GM23338 (cell line): ENCODE measurements around the gene EXOG. TPM values are rescaled to one million over a fixed set of nuclear protein-coding genes. Genes with fewer than 3 reads are reported as not detected.

Experiments used
- ATAC-seq: fragments of 200-7000 bp; cut with Tn5 transposase; 3 replicates; pipeline ENCODE4 v1.9.1; 2020
- DNase-seq: peaks from one replicate; pipeline ENCODE4 v3.0.0-alpha.2; 2015; ENCODE audit warnings: low spot score
- H2AFZ ChIP-seq: fragments of 200-600 bp; sonication (generic); 2 replicates; pipeline ENCODE4 v1.8.0; 2016; ENCODE audit warnings: antibody characterized with exemption, mild to moderate bottlenecking, moderate library complexity
- H3F3A ChIP-seq: fragments of 200-600 bp; sonication (generic); replicated peaks from 2 replicates; pipeline ENCODE4 v1.8.0; 2017; ENCODE audit warnings: antibody characterized with exemption, mixed run types, low read depth
- H3K27ac ChIP-seq: fragments of 200-600 bp; sonication (generic); 2 replicates; pipeline ENCODE4 v1.6.1; 2016; ENCODE audit warnings: low read depth
- H3K27me3 ChIP-seq: fragments of 200-600 bp; sonication (generic); 2 replicates; pipeline ENCODE4 v1.8.0; 2016; ENCODE audit warnings: mild to moderate bottlenecking, mixed run types, moderate library complexity; ENCODE audit not compliant: insufficient read depth
- H3K36me3 ChIP-seq: fragments of 200-600 bp; sonication (generic); 2 replicates; pipeline ENCODE4 v1.8.0; 2016; ENCODE audit warnings: mild to moderate bottlenecking; ENCODE audit not compliant: insufficient read depth
- H3K4me1 ChIP-seq: fragments of 200-600 bp; sonication (generic); 2 replicates; pipeline ENCODE4 v1.8.0; 2016; ENCODE audit warnings: mild to moderate bottlenecking, moderate library complexity; ENCODE audit not compliant: insufficient read depth
- H3K4me2 ChIP-seq: fragments of 200-600 bp; sonication (generic); 2 replicates; pipeline ENCODE4 v1.7.1; 2017; ENCODE audit warnings: mixed run types
- H3K4me3 ChIP-seq: fragments of 200-600 bp; sonication (generic); 2 replicates; pipeline ENCODE4 v1.6.1; 2016; ENCODE audit warnings: mixed run types
- H3K79me2 ChIP-seq: fragments of 200-600 bp; sonication (generic); replicated peaks from 2 replicates; pipeline ENCODE4 v1.8.0; 2017; ENCODE audit warnings: mild to moderate bottlenecking; ENCODE audit not compliant: insufficient read depth
- H3K9me2 ChIP-seq: fragments of 200-600 bp; sonication (generic); 2 replicates; pipeline ENCODE4 v1.8.0; 2017; ENCODE audit not compliant: insufficient read depth
- H4K20me1 ChIP-seq: fragments of 200-600 bp; sonication (generic); replicated peaks from 2 replicates; pipeline ENCODE4 v1.8.0; 2017; ENCODE audit warnings: mild to moderate bottlenecking; ENCODE audit not compliant: insufficient read depth
- H3K27ac Mint-ChIP-seq: 2 replicates; pipeline ENCODE4 v1.8.0; 2020; ENCODE audit warnings: inconsistent platforms, mild to moderate bottlenecking, moderate library complexity, mixed read lengths
- H3K27me3 Mint-ChIP-seq: 3 replicates; pipeline ENCODE4 v1.8.0; 2022; ENCODE audit warnings: low read depth, mild to moderate bottlenecking, moderate library complexity, mixed read lengths, inconsistent platforms; ENCODE audit not compliant: insufficient read depth, poor library complexity
- H3K36me3 Mint-ChIP-seq: 3 replicates; pipeline ENCODE4 v1.8.0; 2021; ENCODE audit warnings: low read depth, mild to moderate bottlenecking, inconsistent platforms, moderate library complexity, mixed read lengths
- H3K4me1 Mint-ChIP-seq: 3 replicates; pipeline ENCODE4 v1.8.0; 2020; ENCODE audit warnings: mild to moderate bottlenecking, inconsistent platforms, mixed read lengths
- H3K4me3 Mint-ChIP-seq: 3 replicates; pipeline ENCODE4 v1.8.0; 2021; ENCODE audit warnings: moderate library complexity, mild to moderate bottlenecking, inconsistent platforms, mixed read lengths
- H3K9me3 Mint-ChIP-seq: 3 replicates; pipeline ENCODE4 v1.8.0; 2020; ENCODE audit warnings: moderate library complexity, mild to moderate bottlenecking, inconsistent platforms, mixed read lengths
- CREB1 ChIP-seq: fragments of 250-450 bp; sonication (Bioruptor Pico); IDR thresholded peaks from 2 replicates; pipeline ENCODE4 v1.5.0; 2020; ENCODE audit warnings: low read depth, mild to moderate bottlenecking, moderate library complexity
- EZH2 ChIP-seq: fragments of 200-600 bp; sonication (generic); IDR thresholded peaks from one replicate; pipeline ENCODE4 v1.8.0; 2017; ENCODE audit warnings: antibody characterized with exemption, mild to moderate bottlenecking, low read depth; ENCODE audit not compliant: unreplicated experiment
- EZH2phosphoT487 ChIP-seq: fragments of 200-600 bp; sonication (generic); IDR thresholded peaks from one replicate; pipeline ENCODE4 v1.8.1; 2018; ENCODE audit warnings: antibody characterized with exemption; ENCODE audit not compliant: unreplicated experiment
- JUNB ChIP-seq: IDR thresholded peaks from one replicate; pipeline ENCODE4 v1.6.1; 2016; ENCODE audit warnings: antibody characterized with exemption; ENCODE audit not compliant: unreplicated experiment
- NANOG ChIP-seq: IDR thresholded peaks from 2 replicates; pipeline ENCODE4 v1.6.1; 2016; ENCODE audit warnings: antibody characterized with exemption, borderline replicate concordance
- POLR2AphosphoS5 ChIP-seq: IDR thresholded peaks from 2 replicates; pipeline ENCODE4 v1.6.1; 2016; ENCODE audit warnings: antibody characterized with exemption, low read depth
- STAT1 ChIP-seq: IDR thresholded peaks from one replicate; pipeline ENCODE4 v1.6.1; 2016; ENCODE audit warnings: antibody characterized with exemption; ENCODE audit not compliant: unreplicated experiment
- ZNF114 ChIP-seq: fragments of 250-450 bp; sonication (Bioruptor Pico); IDR thresholded peaks from 2 replicates; pipeline ENCODE4 v1.5.0; 2020; ENCODE audit warnings: mild to moderate bottlenecking, moderate library complexity
- ZNF331 ChIP-seq: fragments of 250-450 bp; sonication (Bioruptor Pico); IDR thresholded peaks from 2 replicates; pipeline ENCODE4 v1.5.0; 2020; ENCODE audit warnings: low read depth, mild to moderate bottlenecking, moderate library complexity
- polyA plus RNA-seq: library from polyadenylated mRNA; unstranded; fragments of >200 nt; fragmentation: Nextera tagmentation; extraction: Ambion mirVana; gene quantifications from 2 replicates; pipeline ENCODE4 v1.2.1, GENCODE V29; 2016
- total RNA-seq: library from RNA; depleted of rRNA; stranded (reverse); fragments of >200 nt; shearing (Covaris generic); gene quantifications from 2 replicates; pipeline ENCODE4 v1.2.3, GENCODE V29; 2014
- TF ChIP-seq, protein P1 (sequence below): fragments of 250-450 bp; sonication (Bioruptor Pico); IDR thresholded peaks from 2 replicates; pipeline ENCODE4 v1.5.0; 2020; ENCODE audit warnings: mild to moderate bottlenecking, moderate library complexity
- TF ChIP-seq, protein P2 (sequence below), 2 experiments: fragments of 200-600 bp in 1 of 2; sonication (generic) in 1 of 2; conservative IDR thresholded peaks; 2 replicates each; pipeline versions ENCODE4 v1.5.1 to v1.6.1; 2016 to 2017; ENCODE audit warnings: antibody characterized with exemption in 2 of 2, low read depth in 2 of 2, mild to moderate bottlenecking in 2 of 2, moderate library complexity in 1 of 2
- TF ChIP-seq, protein P3 (sequence below): IDR thresholded peaks from one replicate; pipeline ENCODE4 v1.6.1; 2018; ENCODE audit warnings: antibody characterized with exemption; ENCODE audit not compliant: unreplicated experiment
- TF ChIP-seq, protein P4 (sequence below): IDR thresholded peaks from 2 replicates; pipeline ENCODE4 v1.6.1; 2016; ENCODE audit warnings: antibody characterized with exemption

EXOG gene
- total and polyA plus RNA-seq, 2 experiments from 2014 or later = 9.7 to 11.3 TPM

DNA sequence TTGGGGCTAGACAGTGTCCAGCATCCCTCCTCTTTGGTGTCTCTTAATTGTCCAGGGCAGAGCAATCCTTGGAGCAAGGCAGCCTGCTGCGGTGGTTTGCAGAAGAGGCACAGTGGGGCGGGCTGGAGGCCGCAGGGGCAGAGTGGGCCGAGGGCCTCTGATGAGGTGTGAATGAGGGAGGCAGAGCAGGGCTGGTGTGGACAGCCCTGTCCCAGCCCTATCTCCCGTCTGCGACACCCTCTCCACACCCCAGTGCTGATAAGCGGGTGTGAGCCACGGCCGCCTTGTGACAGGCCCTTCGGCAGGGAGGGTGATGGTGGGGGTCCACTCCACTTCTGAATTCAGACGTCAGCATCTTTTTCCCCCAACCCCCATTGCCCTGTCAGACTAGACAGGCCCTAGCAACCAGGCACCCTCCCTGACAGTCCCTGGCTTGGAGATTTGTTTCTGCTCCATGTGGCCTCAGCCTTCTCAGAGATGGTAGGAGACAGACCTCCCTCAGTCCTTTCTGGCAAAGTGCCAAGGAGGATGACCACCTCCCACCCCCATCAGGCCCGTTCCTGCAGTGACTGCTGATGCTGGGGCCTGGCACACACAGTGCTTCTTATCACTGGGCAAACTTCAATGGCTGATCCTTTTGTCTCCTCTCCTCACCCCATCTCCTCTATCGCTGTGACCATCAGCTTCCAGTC is 37.3 kb downstream of the EXOG start:
- Histone ChIP-seq H3F3A (no peaks in the 10 kb centered on the region), H2AFZ (no peak overlapping the region), H3K9me2 (peaks cover 14% of the 10 kb centered on the region; the same call in 1 of the 2 replicates), H3K27me3 (no peaks in the 10 kb centered on the region), H3K36me3 (no peaks in the 10 kb centered on the region), H4K20me1 (no peaks in the 10 kb centered on the region; the same call in 1 of the 2 replicates), H3K27ac (no peak overlapping the region), H3K4me3 (no peak overlapping the region), H3K4me2 (no peak overlapping the region), H3K4me1 (peaks cover 6% of the 10 kb centered on the region; the same call in 1 of the 2 replicates), H3K79me2 (no peaks in the 10 kb centered on the region)
- Mint-ChIP-seq H3K36me3 (peaks cover 26% of the 10 kb centered on the region), H3K9me3 (peaks cover 16% of the 10 kb centered on the region), H3K4me3 (no peak overlapping the region), H3K4me1 (peaks cover 26% of the 10 kb centered on the region), H3K27ac (no peak overlapping the region), H3K27me3 (peaks cover 12% of the 10 kb centered on the region)
- ATAC-seq (no peak), DNase-seq (no peak)
- TF ChIP-seq NANOG (no peak), POLR2AphosphoS5 (no peak), EZH2 (no peak), ZNF331 (CRISPR knock-in tag) (no peak), CREB1 (CRISPR knock-in tag) (no peak), STAT1 (no peak), JUNB (no peak), ZNF114 (CRISPR knock-in tag) (no peak), EZH2phosphoT487 (no peak)
- TF ChIP-seq, protein P1, sequence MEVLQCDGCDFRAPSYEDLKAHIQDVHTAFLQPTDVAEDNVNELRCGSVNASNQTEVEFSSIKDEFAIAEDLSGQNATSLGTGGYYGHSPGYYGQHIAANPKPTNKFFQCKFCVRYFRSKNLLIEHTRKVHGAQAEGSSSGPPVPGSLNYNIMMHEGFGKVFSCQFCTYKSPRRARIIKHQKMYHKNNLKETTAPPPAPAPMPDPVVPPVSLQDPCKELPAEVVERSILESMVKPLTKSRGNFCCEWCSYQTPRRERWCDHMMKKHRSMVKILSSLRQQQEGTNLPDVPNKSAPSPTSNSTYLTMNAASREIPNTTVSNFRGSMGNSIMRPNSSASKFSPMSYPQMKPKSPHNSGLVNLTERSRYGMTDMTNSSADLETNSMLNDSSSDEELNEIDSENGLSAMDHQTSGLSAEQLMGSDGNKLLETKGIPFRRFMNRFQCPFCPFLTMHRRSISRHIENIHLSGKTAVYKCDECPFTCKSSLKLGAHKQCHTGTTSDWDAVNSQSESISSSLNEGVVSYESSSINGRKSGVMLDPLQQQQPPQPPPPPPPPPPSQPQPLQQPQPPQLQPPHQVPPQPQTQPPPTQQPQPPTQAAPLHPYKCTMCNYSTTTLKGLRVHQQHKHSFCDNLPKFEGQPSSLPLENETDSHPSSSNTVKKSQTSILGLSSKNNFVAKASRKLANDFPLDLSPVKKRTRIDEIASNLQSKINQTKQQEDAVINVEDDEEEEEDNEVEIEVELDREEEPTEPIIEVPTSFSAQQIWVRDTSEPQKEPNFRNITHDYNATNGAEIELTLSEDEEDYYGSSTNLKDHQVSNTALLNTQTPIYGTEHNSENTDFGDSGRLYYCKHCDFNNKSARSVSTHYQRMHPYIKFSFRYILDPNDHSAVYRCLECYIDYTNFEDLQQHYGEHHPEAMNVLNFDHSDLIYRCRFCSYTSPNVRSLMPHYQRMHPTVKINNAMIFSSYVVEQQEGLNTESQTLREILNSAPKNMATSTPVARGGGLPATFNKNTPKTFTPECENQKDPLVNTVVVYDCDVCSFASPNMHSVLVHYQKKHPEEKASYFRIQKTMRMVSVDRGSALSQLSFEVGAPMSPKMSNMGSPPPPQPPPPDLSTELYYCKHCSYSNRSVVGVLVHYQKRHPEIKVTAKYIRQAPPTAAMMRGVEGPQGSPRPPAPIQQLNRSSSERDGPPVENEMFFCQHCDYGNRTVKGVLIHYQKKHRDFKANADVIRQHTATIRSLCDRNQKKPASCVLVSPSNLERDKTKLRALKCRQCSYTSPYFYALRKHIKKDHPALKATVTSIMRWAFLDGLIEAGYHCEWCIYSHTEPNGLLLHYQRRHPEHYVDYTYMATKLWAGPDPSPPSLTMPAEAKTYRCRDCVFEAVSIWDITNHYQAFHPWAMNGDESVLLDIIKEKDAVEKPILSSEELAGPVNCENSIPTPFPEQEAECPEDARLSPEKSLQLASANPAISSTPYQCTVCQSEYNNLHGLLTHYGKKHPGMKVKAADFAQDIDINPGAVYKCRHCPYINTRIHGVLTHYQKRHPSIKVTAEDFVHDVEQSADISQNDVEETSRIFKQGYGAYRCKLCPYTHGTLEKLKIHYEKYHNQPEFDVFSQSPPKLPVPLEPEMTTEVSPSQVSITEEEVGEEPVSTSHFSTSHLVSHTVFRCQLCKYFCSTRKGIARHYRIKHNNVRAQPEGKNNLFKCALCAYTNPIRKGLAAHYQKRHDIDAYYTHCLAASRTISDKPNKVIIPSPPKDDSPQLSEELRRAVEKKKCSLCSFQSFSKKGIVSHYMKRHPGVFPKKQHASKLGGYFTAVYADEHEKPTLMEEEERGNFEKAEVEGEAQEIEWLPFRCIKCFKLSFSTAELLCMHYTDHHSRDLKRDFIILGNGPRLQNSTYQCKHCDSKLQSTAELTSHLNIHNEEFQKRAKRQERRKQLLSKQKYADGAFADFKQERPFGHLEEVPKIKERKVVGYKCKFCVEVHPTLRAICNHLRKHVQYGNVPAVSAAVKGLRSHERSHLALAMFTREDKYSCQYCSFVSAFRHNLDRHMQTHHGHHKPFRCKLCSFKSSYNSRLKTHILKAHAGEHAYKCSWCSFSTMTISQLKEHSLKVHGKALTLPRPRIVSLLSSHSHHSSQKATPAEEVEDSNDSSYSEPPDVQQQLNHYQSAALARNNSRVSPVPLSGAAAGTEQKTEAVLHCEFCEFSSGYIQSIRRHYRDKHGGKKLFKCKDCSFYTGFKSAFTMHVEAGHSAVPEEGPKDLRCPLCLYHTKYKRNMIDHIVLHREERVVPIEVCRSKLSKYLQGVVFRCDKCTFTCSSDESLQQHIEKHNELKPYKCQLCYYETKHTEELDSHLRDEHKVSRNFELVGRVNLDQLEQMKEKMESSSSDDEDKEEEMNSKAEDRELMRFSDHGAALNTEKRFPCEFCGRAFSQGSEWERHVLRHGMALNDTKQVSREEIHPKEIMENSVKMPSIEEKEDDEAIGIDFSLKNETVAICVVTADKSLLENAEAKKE (CRISPR knock-in tag) = no peak
- TF ChIP-seq, protein P2, sequence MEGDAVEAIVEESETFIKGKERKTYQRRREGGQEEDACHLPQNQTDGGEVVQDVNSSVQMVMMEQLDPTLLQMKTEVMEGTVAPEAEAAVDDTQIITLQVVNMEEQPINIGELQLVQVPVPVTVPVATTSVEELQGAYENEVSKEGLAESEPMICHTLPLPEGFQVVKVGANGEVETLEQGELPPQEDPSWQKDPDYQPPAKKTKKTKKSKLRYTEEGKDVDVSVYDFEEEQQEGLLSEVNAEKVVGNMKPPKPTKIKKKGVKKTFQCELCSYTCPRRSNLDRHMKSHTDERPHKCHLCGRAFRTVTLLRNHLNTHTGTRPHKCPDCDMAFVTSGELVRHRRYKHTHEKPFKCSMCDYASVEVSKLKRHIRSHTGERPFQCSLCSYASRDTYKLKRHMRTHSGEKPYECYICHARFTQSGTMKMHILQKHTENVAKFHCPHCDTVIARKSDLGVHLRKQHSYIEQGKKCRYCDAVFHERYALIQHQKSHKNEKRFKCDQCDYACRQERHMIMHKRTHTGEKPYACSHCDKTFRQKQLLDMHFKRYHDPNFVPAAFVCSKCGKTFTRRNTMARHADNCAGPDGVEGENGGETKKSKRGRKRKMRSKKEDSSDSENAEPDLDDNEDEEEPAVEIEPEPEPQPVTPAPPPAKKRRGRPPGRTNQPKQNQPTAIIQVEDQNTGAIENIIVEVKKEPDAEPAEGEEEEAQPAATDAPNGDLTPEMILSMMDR (conservative IDR thresholded peaks at IDR 0.05; ENCODE audit: low read depth in 2 of 2) = no peak
- TF ChIP-seq, protein P3, sequence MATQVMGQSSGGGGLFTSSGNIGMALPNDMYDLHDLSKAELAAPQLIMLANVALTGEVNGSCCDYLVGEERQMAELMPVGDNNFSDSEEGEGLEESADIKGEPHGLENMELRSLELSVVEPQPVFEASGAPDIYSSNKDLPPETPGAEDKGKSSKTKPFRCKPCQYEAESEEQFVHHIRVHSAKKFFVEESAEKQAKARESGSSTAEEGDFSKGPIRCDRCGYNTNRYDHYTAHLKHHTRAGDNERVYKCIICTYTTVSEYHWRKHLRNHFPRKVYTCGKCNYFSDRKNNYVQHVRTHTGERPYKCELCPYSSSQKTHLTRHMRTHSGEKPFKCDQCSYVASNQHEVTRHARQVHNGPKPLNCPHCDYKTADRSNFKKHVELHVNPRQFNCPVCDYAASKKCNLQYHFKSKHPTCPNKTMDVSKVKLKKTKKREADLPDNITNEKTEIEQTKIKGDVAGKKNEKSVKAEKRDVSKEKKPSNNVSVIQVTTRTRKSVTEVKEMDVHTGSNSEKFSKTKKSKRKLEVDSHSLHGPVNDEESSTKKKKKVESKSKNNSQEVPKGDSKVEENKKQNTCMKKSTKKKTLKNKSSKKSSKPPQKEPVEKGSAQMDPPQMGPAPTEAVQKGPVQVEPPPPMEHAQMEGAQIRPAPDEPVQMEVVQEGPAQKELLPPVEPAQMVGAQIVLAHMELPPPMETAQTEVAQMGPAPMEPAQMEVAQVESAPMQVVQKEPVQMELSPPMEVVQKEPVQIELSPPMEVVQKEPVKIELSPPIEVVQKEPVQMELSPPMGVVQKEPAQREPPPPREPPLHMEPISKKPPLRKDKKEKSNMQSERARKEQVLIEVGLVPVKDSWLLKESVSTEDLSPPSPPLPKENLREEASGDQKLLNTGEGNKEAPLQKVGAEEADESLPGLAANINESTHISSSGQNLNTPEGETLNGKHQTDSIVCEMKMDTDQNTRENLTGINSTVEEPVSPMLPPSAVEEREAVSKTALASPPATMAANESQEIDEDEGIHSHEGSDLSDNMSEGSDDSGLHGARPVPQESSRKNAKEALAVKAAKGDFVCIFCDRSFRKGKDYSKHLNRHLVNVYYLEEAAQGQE = no peak
- TF ChIP-seq, protein P4, sequence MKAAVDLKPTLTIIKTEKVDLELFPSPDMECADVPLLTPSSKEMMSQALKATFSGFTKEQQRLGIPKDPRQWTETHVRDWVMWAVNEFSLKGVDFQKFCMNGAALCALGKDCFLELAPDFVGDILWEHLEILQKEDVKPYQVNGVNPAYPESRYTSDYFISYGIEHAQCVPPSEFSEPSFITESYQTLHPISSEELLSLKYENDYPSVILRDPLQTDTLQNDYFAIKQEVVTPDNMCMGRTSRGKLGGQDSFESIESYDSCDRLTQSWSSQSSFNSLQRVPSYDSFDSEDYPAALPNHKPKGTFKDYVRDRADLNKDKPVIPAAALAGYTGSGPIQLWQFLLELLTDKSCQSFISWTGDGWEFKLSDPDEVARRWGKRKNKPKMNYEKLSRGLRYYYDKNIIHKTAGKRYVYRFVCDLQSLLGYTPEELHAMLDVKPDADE = no peak
